ENCODE measurements around the gene PALLD. TPM values are rescaled to one million over a fixed set of nuclear protein-coding genes. Genes with fewer than 3 reads are reported as not detected.
"Not testable (repeated sequence)": the region's sequence is repeated elsewhere in the genome, so short reads cannot be mapped to it uniquely, and the experiment has no call there.

PALLD gene
- total RNA-seq, 1 experiment from 2014 or later = 6.5 TPM

DNA sequence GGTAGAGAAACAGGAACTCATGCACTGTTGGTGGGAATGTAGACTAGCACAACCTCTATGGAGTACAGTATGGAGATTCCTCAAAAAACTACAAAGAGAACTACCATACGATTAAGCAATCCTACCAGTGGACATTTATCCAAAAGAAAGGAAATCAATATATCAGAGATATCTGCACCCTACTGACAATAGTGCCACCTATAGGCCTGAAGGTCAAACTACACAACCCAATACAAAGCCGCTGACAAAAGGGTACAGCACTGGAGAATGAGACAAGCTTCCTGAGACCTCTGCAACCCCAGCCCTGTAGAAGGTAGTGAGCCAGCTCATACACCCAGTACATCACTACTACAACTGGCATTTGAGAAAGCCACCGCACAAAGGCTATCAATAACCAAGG, 446.1 kb downstream of the PALLD start:
- intact Hi-C loops (cut with micrococcal nuclease; ENCODE audit: unreplicated experiment) = no loop called here
- CTCF ChIA-PET = no interaction called here
- Histone ChIP-seq H3K4me3 (ENCODE audit: low read depth in 2 of 2, low read length in 2 of 2) (no peak overlapping the region), H3K4me1 (ENCODE audit: control insufficient read depth, insufficient read depth, low read length) (no peaks in the 10 kb centered on the region), H3K9me3 (ENCODE audit: control insufficient read depth, insufficient read depth, low read depth, low read length) (no peaks in the 10 kb centered on the region), H3K27me3 (ENCODE audit: control insufficient read depth, insufficient read depth, low read length) (no peaks in the 10 kb centered on the region), H3K36me3 (ENCODE audit: control insufficient read depth, insufficient read depth, low read length) (no peaks in the 10 kb centered on the region), H3K27ac (ENCODE audit: low read length) (no peak overlapping the region)
- POLR2A ChIA-PET = no interaction called here
- no peak for TF ChIP-seq TCF7L2 (IDR thresholded peaks at IDR 0.05; ENCODE audit: low read depth, low read length)
- TF ChIP-seq, protein P1, sequence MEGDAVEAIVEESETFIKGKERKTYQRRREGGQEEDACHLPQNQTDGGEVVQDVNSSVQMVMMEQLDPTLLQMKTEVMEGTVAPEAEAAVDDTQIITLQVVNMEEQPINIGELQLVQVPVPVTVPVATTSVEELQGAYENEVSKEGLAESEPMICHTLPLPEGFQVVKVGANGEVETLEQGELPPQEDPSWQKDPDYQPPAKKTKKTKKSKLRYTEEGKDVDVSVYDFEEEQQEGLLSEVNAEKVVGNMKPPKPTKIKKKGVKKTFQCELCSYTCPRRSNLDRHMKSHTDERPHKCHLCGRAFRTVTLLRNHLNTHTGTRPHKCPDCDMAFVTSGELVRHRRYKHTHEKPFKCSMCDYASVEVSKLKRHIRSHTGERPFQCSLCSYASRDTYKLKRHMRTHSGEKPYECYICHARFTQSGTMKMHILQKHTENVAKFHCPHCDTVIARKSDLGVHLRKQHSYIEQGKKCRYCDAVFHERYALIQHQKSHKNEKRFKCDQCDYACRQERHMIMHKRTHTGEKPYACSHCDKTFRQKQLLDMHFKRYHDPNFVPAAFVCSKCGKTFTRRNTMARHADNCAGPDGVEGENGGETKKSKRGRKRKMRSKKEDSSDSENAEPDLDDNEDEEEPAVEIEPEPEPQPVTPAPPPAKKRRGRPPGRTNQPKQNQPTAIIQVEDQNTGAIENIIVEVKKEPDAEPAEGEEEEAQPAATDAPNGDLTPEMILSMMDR (IDR thresholded peaks at IDR 0.05) = peak; percentile 57
- DNase-seq (ENCODE audit: low read depth, low spot score) (no peak), ATAC-seq (no peak)
- no TSS peak for BruUV-seq (replicated peaks)
- in situ Hi-C loops (cut with HindIII; ENCODE audit: low pct_unique_long_range_greater_than_20kb, low sequenced_read_pairs) = no loop called here

DNA sequence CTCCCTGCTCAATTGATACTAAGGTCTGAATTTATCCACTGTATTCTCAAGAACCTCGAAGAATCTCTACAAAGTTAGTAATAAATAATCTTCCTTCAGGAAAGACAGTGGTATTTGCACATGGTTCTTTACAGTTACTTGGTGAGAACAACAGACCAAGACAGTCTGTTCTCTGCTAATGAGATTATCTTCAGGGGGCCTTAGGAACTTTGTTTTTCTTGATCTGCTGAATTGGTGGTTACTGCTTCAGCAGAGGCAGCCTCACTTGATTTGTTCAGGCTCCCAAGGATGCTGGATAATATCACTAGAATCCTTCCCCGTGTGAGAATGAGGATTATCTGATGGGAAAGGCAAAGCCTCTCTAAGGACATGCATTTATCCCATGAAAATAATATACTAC, 448.4 kb downstream of the PALLD start:
- Histone ChIP-seq H3K9me3 (ENCODE audit: control insufficient read depth, insufficient read depth, low read depth, low read length) (no peaks in the 10 kb centered on the region), H3K36me3 (ENCODE audit: control insufficient read depth, insufficient read depth, low read length) (no peaks in the 10 kb centered on the region), H3K4me3 (ENCODE audit: low read depth in 2 of 2, low read length in 2 of 2) (no peak overlapping the region), H3K27ac (ENCODE audit: low read length) (no peak overlapping the region), H3K4me1 (ENCODE audit: control insufficient read depth, insufficient read depth, low read length) (no peaks in the 10 kb centered on the region), H3K27me3 (ENCODE audit: control insufficient read depth, insufficient read depth, low read length) (no peaks in the 10 kb centered on the region)
- ChIA-PET POLR2A (no interaction called here), CTCF (interaction anchor here (0.6 kb wide), 1 partner anchor 410 kb away, joined by 4 read pairs; no protein-coding TSS in a partner anchor)
- in situ Hi-C loops (cut with HindIII; ENCODE audit: low pct_unique_long_range_greater_than_20kb, low sequenced_read_pairs) = no loop called here
- BruUV-seq (replicated peaks) = no TSS peak
- DNase-seq (ENCODE audit: low read depth, low spot score) (no peak), ATAC-seq (no peak)
- intact Hi-C loops (cut with micrococcal nuclease; ENCODE audit: unreplicated experiment) = no loop called here
- TF ChIP-seq, protein P2, sequence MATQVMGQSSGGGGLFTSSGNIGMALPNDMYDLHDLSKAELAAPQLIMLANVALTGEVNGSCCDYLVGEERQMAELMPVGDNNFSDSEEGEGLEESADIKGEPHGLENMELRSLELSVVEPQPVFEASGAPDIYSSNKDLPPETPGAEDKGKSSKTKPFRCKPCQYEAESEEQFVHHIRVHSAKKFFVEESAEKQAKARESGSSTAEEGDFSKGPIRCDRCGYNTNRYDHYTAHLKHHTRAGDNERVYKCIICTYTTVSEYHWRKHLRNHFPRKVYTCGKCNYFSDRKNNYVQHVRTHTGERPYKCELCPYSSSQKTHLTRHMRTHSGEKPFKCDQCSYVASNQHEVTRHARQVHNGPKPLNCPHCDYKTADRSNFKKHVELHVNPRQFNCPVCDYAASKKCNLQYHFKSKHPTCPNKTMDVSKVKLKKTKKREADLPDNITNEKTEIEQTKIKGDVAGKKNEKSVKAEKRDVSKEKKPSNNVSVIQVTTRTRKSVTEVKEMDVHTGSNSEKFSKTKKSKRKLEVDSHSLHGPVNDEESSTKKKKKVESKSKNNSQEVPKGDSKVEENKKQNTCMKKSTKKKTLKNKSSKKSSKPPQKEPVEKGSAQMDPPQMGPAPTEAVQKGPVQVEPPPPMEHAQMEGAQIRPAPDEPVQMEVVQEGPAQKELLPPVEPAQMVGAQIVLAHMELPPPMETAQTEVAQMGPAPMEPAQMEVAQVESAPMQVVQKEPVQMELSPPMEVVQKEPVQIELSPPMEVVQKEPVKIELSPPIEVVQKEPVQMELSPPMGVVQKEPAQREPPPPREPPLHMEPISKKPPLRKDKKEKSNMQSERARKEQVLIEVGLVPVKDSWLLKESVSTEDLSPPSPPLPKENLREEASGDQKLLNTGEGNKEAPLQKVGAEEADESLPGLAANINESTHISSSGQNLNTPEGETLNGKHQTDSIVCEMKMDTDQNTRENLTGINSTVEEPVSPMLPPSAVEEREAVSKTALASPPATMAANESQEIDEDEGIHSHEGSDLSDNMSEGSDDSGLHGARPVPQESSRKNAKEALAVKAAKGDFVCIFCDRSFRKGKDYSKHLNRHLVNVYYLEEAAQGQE (IDR thresholded peaks at IDR 0.05; ENCODE audit: insufficient read depth in 1 of 2, low read depth in 2 of 2, low read length in 1 of 2) = no peak
- TF ChIP-seq SIN3A (IDR thresholded peaks at IDR 0.05; ENCODE audit: borderline replicate concordance, insufficient read depth, low read depth, low read length) (no peak), TCF7L2 (IDR thresholded peaks at IDR 0.05; ENCODE audit: low read depth, low read length) (no peak), POLR2AphosphoS5 (IDR thresholded peaks at IDR 0.05; ENCODE audit: low read depth, low read length) (no peak)
- TF ChIP-seq, protein P1 (IDR thresholded peaks at IDR 0.05) = no peak

GRCh38 chr4:168952821-168953246, 456.0 kb downstream of the PALLD start:
- intact Hi-C loops (cut with micrococcal nuclease; ENCODE audit: unreplicated experiment); H3K27me3 ChIP-seq (ENCODE audit: control insufficient read depth, insufficient read depth, low read length); H3K4me3 ChIP-seq (ENCODE audit: low read depth in 2 of 2, low read length in 2 of 2); in situ Hi-C loops (cut with HindIII; ENCODE audit: low pct_unique_long_range_greater_than_20kb, low sequenced_read_pairs); DNase-seq (ENCODE audit: low read depth, low spot score); BruUV-seq (replicated peaks); H3K27ac ChIP-seq (ENCODE audit: low read length); ATAC-seq; H3K36me3 ChIP-seq (ENCODE audit: control insufficient read depth, insufficient read depth, low read length); CTCF ChIA-PET; H3K9me3 ChIP-seq (ENCODE audit: control insufficient read depth, insufficient read depth, low read depth, low read length); H3K4me1 ChIP-seq (ENCODE audit: control insufficient read depth, insufficient read depth, low read length): not testable (repeated sequence)
- POLR2A ChIA-PET = interaction anchor here (0.7 kb wide), 1 partner anchor 458 kb away, joined by 6 read pairs; no protein-coding TSS in a partner anchor

All from Panc1 (cell line).